Esophagus muscularis mucosa (tissue), 4 donors: ENCODE data around the gene TMED3. TPM values are rescaled to one million over a fixed set of nuclear protein-coding genes. Genes with fewer than 3 reads are reported as not detected.
A peak's percentile ranks its signal among the peaks of the same experiment; 100 is the strongest.

Experiments
- DNase-seq: peaks from one replicate; pipeline ENCODE4 v3.0.0-alpha.2; 2017; ENCODE audit errors: extremely low spot score
- H3K27ac ChIP-seq, 4 donors: fragments of 200-600 bp; sonication (generic); replicated peaks in 1 of 4; 1 replicate in 3 of 4; 2 replicates in 1 of 4; pipeline ENCODE4 v1.5.1; 2016 to 2019; ENCODE audit warnings: mild to moderate bottlenecking in 1 of 4
- H3K27me3 ChIP-seq, 4 donors: fragments of 200-600 bp; sonication (generic); one replicate each; pipeline versions ENCODE4 v1.5.1 to v1.6.0; 2016 to 2019
- H3K36me3 ChIP-seq, 4 donors: fragments of 200-600 bp; sonication (generic); one replicate each; pipeline ENCODE4 v1.5.1; 2016 to 2019
- H3K4me1 ChIP-seq, 4 donors: fragments of 200-600 bp; sonication (generic); one replicate each; pipeline ENCODE4 v1.5.1; 2016 to 2019
- H3K4me3 ChIP-seq, 4 donors: fragments of 200-600 bp; sonication (generic); 1 replicate in 2 of 4; 2 replicates in 2 of 4; pipeline ENCODE4 v1.5.1; 2016 to 2019; ENCODE audit warnings: mild to moderate bottlenecking in 4 of 4, moderate library complexity in 1 of 4
- H3K9me3 ChIP-seq, 4 donors: fragments of 200-600 bp; sonication (generic); 1 replicate in 3 of 4; 2 replicates in 1 of 4; pipeline ENCODE4 v1.5.1; 2016 to 2019
- EP300 ChIP-seq: sonication (generic); formaldehyde crosslinking; IDR thresholded peaks from one replicate; pipeline ENCODE4 v1.6.1; 2017; ENCODE audit warnings: antibody characterized with exemption
- POLR2A ChIP-seq: fragments of 450-650 bp; IDR thresholded peaks from one replicate; pipeline ENCODE4 v1.6.1; 2017; ENCODE audit warnings: antibody characterized with exemption, moderate library complexity, mild to moderate bottlenecking, low read depth
- POLR2AphosphoS5 ChIP-seq, 2 donors: sonication (generic); formaldehyde crosslinking; IDR thresholded peaks; one replicate each; pipeline ENCODE4 v1.6.1; 2017; ENCODE audit warnings: antibody characterized with exemption in 2 of 2
- WGBS: methylation state at CpG from one replicate; pipeline ENCODE4 v1.1.5; 2018; 5-methylcytosine and 5-hydroxymethylcytosine counted together
- intact Hi-C: fragments of 100-400 bp; cut with DNase I; formaldehyde crosslinking; loops from one replicate; pipeline ENCODE4 v1.15.1; 2023
- total RNA-seq, 4 donors: library from RNA; depleted of rRNA; stranded (reverse); fragments of >200 nt; gene quantifications; one replicate each; pipeline versions ENCODE4 v1.1.0 to v1.2.1, GENCODE V29; 2016
- TF ChIP-seq, protein P1 (sequence below), 3 experiments: fragments of 200-600 bp in 2 of 3; fragments of 450-650 bp in 1 of 3; sonication (generic) in 2 of 3; IDR thresholded peaks; one replicate each; pipeline ENCODE4 v1.5.1; 2017 to 2019; ENCODE audit warnings: antibody characterized with exemption in 3 of 3, mild to moderate bottlenecking in 2 of 3, moderate library complexity in 1 of 3

TMED3 gene
- total RNA-seq, 4 donors from 2014 or later: 17.9 to 26.5 (median 23.5) TPM

DNA sequence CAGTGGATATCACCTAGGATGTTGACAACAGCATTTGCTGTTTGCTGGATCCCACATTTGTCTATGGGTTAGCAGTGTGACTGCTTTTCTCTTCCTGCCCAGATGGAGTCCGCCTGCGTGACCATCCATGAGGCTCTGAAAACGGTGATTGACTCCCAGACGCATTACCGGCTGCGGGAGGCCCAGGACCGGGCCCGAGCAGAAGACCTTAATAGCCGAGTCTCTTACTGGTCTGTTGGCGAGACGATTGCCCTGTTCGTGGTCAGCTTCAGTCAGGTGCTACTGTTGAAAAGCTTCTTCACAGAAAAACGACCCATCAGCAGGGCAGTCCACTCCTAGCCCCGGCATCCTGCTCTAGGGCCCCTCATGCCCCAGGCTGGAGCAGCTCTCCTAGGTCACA, 11.0 kb downstream of the TMED3 start:
- no peaks in the 10 kb centered on the region for H3K9me3 ChIP-seq
- H3K36me3 ChIP-seq: peaks cover 17 to 82% (median 35%) of the 10 kb centered on the region in 4 donors
- H3K27me3 ChIP-seq: no peaks in the 10 kb centered on the region
- intact Hi-C loops: no loop called here
- H3K4me3 ChIP-seq: no peak overlapping the region
- TF ChIP-seq POLR2A (no peak), POLR2AphosphoS5 (IDR thresholded peaks at IDR 0.05) (no peak), EP300 (no peak)
- TF ChIP-seq, protein P1, sequence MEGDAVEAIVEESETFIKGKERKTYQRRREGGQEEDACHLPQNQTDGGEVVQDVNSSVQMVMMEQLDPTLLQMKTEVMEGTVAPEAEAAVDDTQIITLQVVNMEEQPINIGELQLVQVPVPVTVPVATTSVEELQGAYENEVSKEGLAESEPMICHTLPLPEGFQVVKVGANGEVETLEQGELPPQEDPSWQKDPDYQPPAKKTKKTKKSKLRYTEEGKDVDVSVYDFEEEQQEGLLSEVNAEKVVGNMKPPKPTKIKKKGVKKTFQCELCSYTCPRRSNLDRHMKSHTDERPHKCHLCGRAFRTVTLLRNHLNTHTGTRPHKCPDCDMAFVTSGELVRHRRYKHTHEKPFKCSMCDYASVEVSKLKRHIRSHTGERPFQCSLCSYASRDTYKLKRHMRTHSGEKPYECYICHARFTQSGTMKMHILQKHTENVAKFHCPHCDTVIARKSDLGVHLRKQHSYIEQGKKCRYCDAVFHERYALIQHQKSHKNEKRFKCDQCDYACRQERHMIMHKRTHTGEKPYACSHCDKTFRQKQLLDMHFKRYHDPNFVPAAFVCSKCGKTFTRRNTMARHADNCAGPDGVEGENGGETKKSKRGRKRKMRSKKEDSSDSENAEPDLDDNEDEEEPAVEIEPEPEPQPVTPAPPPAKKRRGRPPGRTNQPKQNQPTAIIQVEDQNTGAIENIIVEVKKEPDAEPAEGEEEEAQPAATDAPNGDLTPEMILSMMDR (IDR thresholded peaks at IDR 0.05): no peak
- no peak overlapping the region for H3K27ac ChIP-seq
- 97% methylated on average over 11 of the region's 14 CpGs for WGBS
- DNase-seq: peak; percentile 50
- no peaks in the 10 kb centered on the region for H3K4me1 ChIP-seq

DNA sequence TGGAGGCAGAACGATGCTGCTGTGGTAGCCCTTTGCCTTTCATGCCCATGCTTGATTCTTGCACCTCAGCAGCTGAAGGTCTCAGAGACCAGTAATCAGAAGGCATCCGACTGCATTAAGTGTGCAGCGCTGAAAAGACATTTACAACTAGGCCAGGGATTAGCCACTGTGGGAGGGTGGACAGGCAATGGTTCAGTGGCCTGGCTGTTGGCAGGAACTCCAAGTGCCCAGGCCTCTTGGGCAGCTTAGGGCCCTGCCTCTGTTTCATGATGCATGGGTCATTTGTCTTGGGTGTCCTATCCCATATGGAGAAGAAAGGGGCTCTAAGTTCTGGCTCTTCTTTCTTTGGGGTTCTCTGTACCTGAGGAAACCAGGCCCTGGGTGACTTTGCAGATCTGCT, 11.4 kb downstream of the TMED3 start:
- H3K36me3 ChIP-seq: peaks cover 17 to 77% (median 32%) of the 10 kb centered on the region in 4 donors
- TF ChIP-seq POLR2AphosphoS5 (IDR thresholded peaks at IDR 0.05): no peak
- TF ChIP-seq EP300: no peak
- TF ChIP-seq POLR2A: no peak
- TF ChIP-seq, protein P1 (IDR thresholded peaks at IDR 0.05): no peak
- 100% methylated on average over 2 of the region's 3 CpGs for WGBS

DNA sequence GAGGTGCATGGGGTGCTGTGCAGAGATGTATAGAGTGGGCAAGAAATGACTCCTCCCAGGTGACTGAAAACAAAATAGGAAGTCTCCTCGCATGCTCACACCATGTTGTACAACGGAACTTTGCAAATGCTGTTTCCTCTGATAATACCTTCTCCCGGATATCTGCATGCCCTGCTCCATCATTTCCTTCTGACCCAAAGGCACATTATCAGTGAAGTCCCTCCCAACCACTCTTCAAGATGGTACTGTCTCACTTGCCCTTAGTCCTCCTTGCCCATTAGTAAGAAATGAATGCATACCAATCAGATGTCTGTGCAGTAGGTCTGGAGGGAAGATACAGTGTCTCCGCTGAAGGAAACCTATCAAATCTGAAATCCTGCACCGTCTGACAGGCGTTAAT, 12.0 kb downstream of the TMED3 start:
- TF ChIP-seq, protein P1 (IDR thresholded peaks at IDR 0.05): no peak
- no peak for TF ChIP-seq EP300
- no peak for TF ChIP-seq POLR2A
- TF ChIP-seq POLR2AphosphoS5 (IDR thresholded peaks at IDR 0.05): no peak
- no peaks in the 10 kb centered on the region for H3K9me3 ChIP-seq
- no peak overlapping the region for H3K27ac ChIP-seq
- no peaks in the 10 kb centered on the region for H3K4me1 ChIP-seq
- H3K4me3 ChIP-seq: no peak overlapping the region
- DNase-seq: peak; percentile 57
- H3K27me3 ChIP-seq: no peaks in the 10 kb centered on the region
- H3K36me3 ChIP-seq: peaks cover 17 to 71% (median 27%) of the 10 kb centered on the region in 4 donors
- intact Hi-C loops: no loop called here
- 68% methylated on average over 6 of the region's 6 CpGs for WGBS

More for the DNA sequence above, 11.4 kb downstream of the TMED3 start:
- intact Hi-C loops: no loop called here
- no peak overlapping the region for H3K4me3 ChIP-seq
- no peak overlapping the region for H3K27ac ChIP-seq
- no peaks in the 10 kb centered on the region for H3K4me1 ChIP-seq
- no peaks in the 10 kb centered on the region for H3K9me3 ChIP-seq
- peak; percentile 79 for DNase-seq
- H3K27me3 ChIP-seq: no peaks in the 10 kb centered on the region

DNA sequence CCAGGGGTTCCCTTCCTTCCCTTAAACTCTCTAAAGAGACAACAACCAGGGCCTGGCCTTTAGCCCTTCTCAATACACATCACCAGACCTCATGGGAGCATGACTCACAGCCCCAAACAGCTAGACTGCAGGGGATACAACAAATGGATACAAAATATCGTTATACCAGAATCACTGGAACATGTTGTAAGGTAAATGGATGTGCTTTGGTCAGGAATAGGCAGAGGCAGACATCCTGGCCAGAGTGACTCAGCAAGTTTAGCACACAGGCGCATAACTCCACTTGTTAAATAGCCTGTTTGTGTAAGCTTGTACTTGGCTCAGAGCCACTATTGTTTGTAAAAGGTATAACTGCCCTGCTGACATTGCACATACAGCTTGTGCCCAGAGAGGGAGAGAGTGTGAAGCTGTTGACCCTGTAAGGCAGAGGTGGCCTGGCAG, 18.3 kb downstream of the TMED3 start:
- peak; percentile 55 for DNase-seq
- Histone ChIP-seq H3K36me3 (peaks cover 0 to 23% (median 0%) of the 10 kb centered on the region in 4 donors), H3K4me1 (no peaks in the 10 kb centered on the region), H3K9me3 (no peaks in the 10 kb centered on the region), H3K4me3 (no peak overlapping the region), H3K27me3 (no peaks in the 10 kb centered on the region), H3K27ac (no peak overlapping the region)
- TF ChIP-seq, protein P1 (IDR thresholded peaks at IDR 0.05): no peak
- TF ChIP-seq POLR2AphosphoS5 (IDR thresholded peaks at IDR 0.05): no peak
- no peak for TF ChIP-seq POLR2A
- no peak for TF ChIP-seq EP300
- intact Hi-C loops: no loop called here
- 68% methylated on average over 2 of the region's 2 CpGs for WGBS
